IMR-90 (cell line): ENCODE data around the gene NUBP2. TPM values are rescaled to one million over a fixed set of nuclear protein-coding genes. Genes with fewer than 3 reads are reported as not detected.

Source experiments
- ATAC-seq: fragments of 200-7000 bp; cut with Tn5 transposase; 2 replicates; pipeline ENCODE4 v1.9.1; 2020; ENCODE audit warnings: low read depth, mild to moderate bottlenecking, moderate library complexity
- BruUV-seq: library from RNA; stranded (reverse); fragments of 400-500 nt; replicated peaks from 2 replicates; lab custom pipeline; 2021; lab: Mats Ljungman, UMichigan
- CTCF ChIA-PET: fragments of 300-600 bp; formaldehyde crosslinking; extraction: SDS; loops from one replicate; lab custom pipeline; 2021; ENCODE audit warnings: antibody characterized with exemption; lab: Yijun Ruan, JAX
- POLR2A ChIA-PET: fragments of 300-600 bp; sonication (Branson Sonifier 250); formaldehyde crosslinking; loops from one replicate; lab custom pipeline; 2022; ENCODE audit warnings: antibody characterized with exemption; ENCODE audit not compliant: unreplicated experiment; lab: Charles Lee
- DNase-seq: peaks from one replicate; pipeline ENCODE4 v3.0.0; 2013
- H2AFZ ChIP-seq: replicated peaks from 2 replicates; pipeline ENCODE3; 2013; ENCODE audit warnings: low read length, mild to moderate bottlenecking; ENCODE audit not compliant: poor library complexity
- H2AK5ac ChIP-seq: 2 replicates; pipeline ENCODE4 v1.6.1; 2013; ENCODE audit warnings: low read depth, low read length, inconsistent platforms
- H2AK9ac ChIP-seq: replicated peaks from 2 replicates; pipeline ENCODE3; 2013; ENCODE audit warnings: mild to moderate bottlenecking, low read depth, low read length, moderate library complexity; ENCODE audit not compliant: poor library complexity
- H2BK120ac ChIP-seq: 2 replicates; pipeline ENCODE4 v1.6.1; 2013; ENCODE audit warnings: low read depth, low read length, inconsistent platforms
- H2BK15ac ChIP-seq: 3 replicates; pipeline ENCODE4 v1.6.1; 2013; ENCODE audit warnings: low read depth, low read length, inconsistent platforms
- H2BK20ac ChIP-seq: 2 replicates; pipeline ENCODE4 v1.6.1; 2013; ENCODE audit warnings: low read depth, mild to moderate bottlenecking, inconsistent platforms, low read length, moderate library complexity
- H2BK5ac ChIP-seq: 2 replicates; pipeline ENCODE4 v1.6.1; 2013; ENCODE audit warnings: mild to moderate bottlenecking, low read depth, low read length, inconsistent platforms; ENCODE audit not compliant: poor library complexity, severe bottlenecking
- H3K14ac ChIP-seq: replicated peaks from 2 replicates; pipeline ENCODE4 v1.6.1; 2013; ENCODE audit warnings: low read depth, low read length, inconsistent platforms
- H3K18ac ChIP-seq: 2 replicates; pipeline ENCODE4 v1.6.1; 2013; ENCODE audit warnings: low read depth, low read length, control low read depth
- H3K23ac ChIP-seq: 2 replicates; pipeline ENCODE4 v1.6.1; 2013; ENCODE audit warnings: low read depth, low read length, inconsistent platforms
- H3K27ac ChIP-seq: 2 replicates; pipeline ENCODE4 v1.5.1; 2013; ENCODE audit warnings: mild to moderate bottlenecking, control low read depth, low read length; ENCODE audit not compliant: insufficient read depth
- H3K27me3 ChIP-seq: 2 replicates; pipeline ENCODE4 v1.6.1; 2013; ENCODE audit warnings: low read length; ENCODE audit not compliant: control insufficient read depth, insufficient read depth
- H3K36me3 ChIP-seq: 2 replicates; pipeline ENCODE4 v1.6.1; 2013; ENCODE audit warnings: low read length, mixed read lengths; ENCODE audit not compliant: control insufficient read depth, insufficient read depth
- H3K4ac ChIP-seq: 2 replicates; pipeline ENCODE4 v1.6.1; 2013; ENCODE audit warnings: low read depth, low read length, inconsistent platforms
- H3K4me1 ChIP-seq: 2 replicates; pipeline ENCODE4 v1.6.1; 2013; ENCODE audit warnings: low read length, mixed read lengths; ENCODE audit not compliant: control insufficient read depth, insufficient read depth
- H3K4me2 ChIP-seq: 2 replicates; pipeline ENCODE4 v1.6.1; 2013; ENCODE audit warnings: low read depth, mild to moderate bottlenecking, control low read depth, low read length, moderate library complexity
- H3K4me3 ChIP-seq: 2 replicates; pipeline ENCODE4 v1.5.1; 2013; ENCODE audit warnings: low read depth, mild to moderate bottlenecking, control low read depth, low read length, moderate library complexity; ENCODE audit not compliant: insufficient read depth
- H3K56ac ChIP-seq: 2 replicates; pipeline ENCODE4 v1.6.1; 2013; ENCODE audit warnings: low read length, inconsistent platforms; ENCODE audit not compliant: insufficient read depth; ENCODE audit errors: extremely low read depth
- H3K79me1 ChIP-seq, 2 experiments: 2 replicates each; pipeline ENCODE4 v1.6.1; 2013; ENCODE audit warnings: low read length in 2 of 2, inconsistent platforms in 1 of 2, low read depth in 1 of 2
- H3K9ac ChIP-seq: 2 replicates; pipeline ENCODE4 v1.6.1; 2013; ENCODE audit warnings: low read depth, low read length, control low read depth
- H3K9me1 ChIP-seq: 2 replicates; pipeline ENCODE4 v1.6.1; 2013; ENCODE audit warnings: low read length, inconsistent platforms; ENCODE audit not compliant: insufficient read depth
- H3K9me3 ChIP-seq: 2 replicates; pipeline ENCODE4 v1.6.1; 2013; ENCODE audit warnings: low read length; ENCODE audit not compliant: control insufficient read depth, insufficient read depth
- H4K20me1 ChIP-seq: 2 replicates; pipeline ENCODE4 v1.6.1; 2013; ENCODE audit warnings: low read length, inconsistent platforms; ENCODE audit not compliant: insufficient read depth
- H4K5ac ChIP-seq: 2 replicates; pipeline ENCODE4 v1.6.1; 2013; ENCODE audit warnings: mild to moderate bottlenecking, low read depth, low read length, control low read depth
- H4K8ac ChIP-seq, 2 experiments: 2 replicates each; pipeline ENCODE4 v1.6.1; 2013; ENCODE audit warnings: low read depth in 2 of 2, low read length in 2 of 2, control low read depth in 1 of 2, inconsistent platforms in 1 of 2
- H4K91ac ChIP-seq: 2 replicates; pipeline ENCODE4 v1.6.1; 2013; ENCODE audit warnings: low read depth, low read length, inconsistent platforms; ENCODE audit not compliant: insufficient read depth
- CHD1 ChIP-seq: IDR thresholded peaks from 2 replicates; pipeline ENCODE4 v1.6.1; 2012; ENCODE audit warnings: low read depth, low read length, improper control_type of control experiment
- MAZ ChIP-seq: IDR thresholded peaks from 2 replicates; pipeline ENCODE4 v1.6.1; 2012; ENCODE audit warnings: low read depth, mild to moderate bottlenecking, low read length, improper control_type of control experiment, moderate library complexity, borderline replicate concordance
- MXI1 ChIP-seq: IDR thresholded peaks from 2 replicates; pipeline ENCODE4 v1.6.1; 2012; ENCODE audit warnings: low read depth, mild to moderate bottlenecking, low read length, moderate library complexity, borderline replicate concordance
- POLR2A ChIP-seq: IDR thresholded peaks from 2 replicates; pipeline ENCODE4 v1.6.1; 2012; ENCODE audit warnings: mild to moderate bottlenecking, low read depth, low read length
- RCOR1 ChIP-seq: IDR thresholded peaks from 2 replicates; pipeline ENCODE4 v1.6.1; 2012; ENCODE audit warnings: mild to moderate bottlenecking, low read length, improper control_type of control experiment; ENCODE audit not compliant: insufficient replicate concordance
- WGBS, 2 experiments: methylation state at CpG; one replicate each; pipeline versions ENCODE4 v1.1.5 to v1.1.7; 2013; ENCODE audit warnings: missing lambda C conversion rate in 2 of 2; ENCODE audit not compliant: insufficient read length in 1 of 2; ENCODE audit errors: extremely low coverage in 2 of 2; 5-methylcytosine and 5-hydroxymethylcytosine counted together
- dilution Hi-C: fragments of 300-500 bp; cut with HindIII; formaldehyde crosslinking; loops from one replicate; pipeline ENCODE4 v1.14.3; 2018; ENCODE audit warnings: low sequenced_read_pairs; ENCODE audit not compliant: unreplicated experiment
- in situ Hi-C: fragments of 300-500 bp; cut with MboI; formaldehyde crosslinking; loops from 3 replicates; pipeline ENCODE4 v1.14.3; 2019; ENCODE audit warnings: low sequenced_read_pairs, inconsistent platforms, mixed read lengths
- intact Hi-C: fragments of 100-400 bp; cut with micrococcal nuclease; formaldehyde crosslinking; loops from 2 replicates; pipeline ENCODE4 v1.10.0; 2022
- polyA plus RNA-seq, 3 experiments: library from polyadenylated mRNA; depleted of rRNA; stranded (reverse); fragments of >200 nt; gene quantifications; 2 replicates each; pipeline ENCODE4 v1.2.3, GENCODE V29; 2012; ENCODE audit warnings: low replicate concordance in 1 of 3
- total RNA-seq: library from RNA; depleted of rRNA; stranded (reverse); fragments of >200 nt; gene quantifications from 2 replicates; pipeline ENCODE4 v1.2.3, GENCODE V29; 2012

NUBP2 gene
- total and polyA plus RNA-seq, 2 of the 4 experiments (the other 2 are of a cell fraction): 62.6 to 131 TPM

DNA sequence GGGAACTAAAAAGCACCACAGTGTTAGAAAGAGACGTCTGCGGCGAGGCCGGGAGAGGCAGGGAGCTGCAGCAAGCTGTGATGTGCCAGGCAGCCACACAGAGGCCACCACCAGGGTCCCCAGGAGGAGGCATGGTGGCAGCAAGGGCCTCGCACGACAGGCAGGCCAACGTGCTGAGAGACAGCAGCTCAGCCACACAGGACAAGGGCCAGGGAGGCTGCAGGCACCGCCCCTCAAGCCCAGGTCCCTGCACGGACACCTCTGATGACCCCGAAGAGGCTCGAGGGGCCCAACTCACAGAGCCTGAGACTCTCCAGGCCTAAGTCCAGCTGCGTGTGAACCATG is 38.2 kb downstream of the NUBP2 start:
- H3K79me1 ChIP-seq: peaks cover 8 to 27% of the 10 kb centered on the region in 2 experiments; a peak in 3 of 4 replicates
- H2AFZ ChIP-seq: peak overlapping the region; percentile 32
- CTCF ChIA-PET: no interaction called here
- H3K9me1 ChIP-seq: no peaks in the 10 kb centered on the region; the same call in 1 of the 2 replicates
- POLR2A ChIA-PET: no interaction called here
- H2AK9ac ChIP-seq: no peak overlapping the region
- no peak overlapping the region for H3K14ac ChIP-seq
- H3K36me3 ChIP-seq: peaks cover 16% of the 10 kb centered on the region
- DNase-seq (no peak), ATAC-seq (no peak)
- peaks cover 4% of the 10 kb centered on the region; the same call in 1 of the 2 replicates for H3K4me1 ChIP-seq
- no peak for TF ChIP-seq CHD1
- no peak for TF ChIP-seq RCOR1
- TF ChIP-seq MAZ: no peak
- no peak for TF ChIP-seq POLR2A
- no peak for TF ChIP-seq MXI1
- H2BK120ac ChIP-seq: no peak overlapping the region
- no peak overlapping the region for H2BK15ac ChIP-seq
- H3K4ac ChIP-seq: no peak overlapping the region
- dilution Hi-C loops (no loop called here), intact Hi-C loops (no loop called here), in situ Hi-C loops (no loop called here)
- no peak overlapping the region for H3K27ac ChIP-seq
- no peak overlapping the region for H3K18ac ChIP-seq
- H4K8ac ChIP-seq: no peak overlapping the region
- H3K23ac ChIP-seq: no peak overlapping the region
- H3K9ac ChIP-seq: no peak overlapping the region
- H3K4me2 ChIP-seq: no peak overlapping the region
- H2AK5ac ChIP-seq: no peak overlapping the region
- no peaks in the 10 kb centered on the region for H3K27me3 ChIP-seq
- H4K5ac ChIP-seq: no peak overlapping the region
- 0 out of 2 replicates have a peak, but pooled peaks cover 3% of the 10 kb centered on the region for H4K20me1 ChIP-seq
- no peaks in the 10 kb centered on the region for H3K9me3 ChIP-seq
- no TSS peak for BruUV-seq
- no peak overlapping the region for H2BK5ac ChIP-seq
- H4K91ac ChIP-seq: no peak overlapping the region
- no peak overlapping the region for H3K4me3 ChIP-seq
- H2BK20ac ChIP-seq: no peak overlapping the region
- no peak overlapping the region for H3K56ac ChIP-seq
- 85% methylated on average over 6 of the region's 12 CpGs; no CpG with 5 or more reads in 1 of the 2 experiments for WGBS, 2 experiments
